SW480 (cell line): Measurements from ENCODE around the gene SLC24A3.

Source experiments
- DNase-seq: peaks from one replicate; pipeline ENCODE4 v3.0.0-alpha.2; 2016; ENCODE audit warnings: low spot score

Gene SLC24A3

GRCh38 chr20:19384940-19385339 is 172.5 kb downstream of the SLC24A3 start:
- no peak for DNase-seq

- DNase-seq = no peak
Observed at GRCh38 chr20:19387251-19387650, 174.8 kb downstream of the SLC24A3 start.

- DNase-seq = no peak
Observed at GRCh38 chr20:19392344-19393130, 180.1 kb downstream of the SLC24A3 start.

GRCh38 chr20:19396460-19397081 is 184.1 kb downstream of the SLC24A3 start:
- no peak for DNase-seq

- DNase-seq = no peak
Observed at GRCh38 chr20:19397226-19397625, 184.8 kb downstream of the SLC24A3 start.

- DNase-seq = no peak
Observed at GRCh38 chr20:19397666-19398065, 185.2 kb downstream of the SLC24A3 start.

- DNase-seq = no peak
Observed at GRCh38 chr20:19401096-19401495, 188.7 kb downstream of the SLC24A3 start.

- no peak for DNase-seq
Observed at GRCh38 chr20:19403549-19403948, 191.1 kb downstream of the SLC24A3 start.

GRCh38 chr20:19404826-19405225 is 192.4 kb downstream of the SLC24A3 start:
- DNase-seq = no peak

GRCh38 chr20:19405958-19406357 is 193.5 kb downstream of the SLC24A3 start:
- DNase-seq = no peak

- DNase-seq = no peak
Observed at GRCh38 chr20:19406381-19406780, 193.9 kb downstream of the SLC24A3 start.

- DNase-seq = no peak
Observed at GRCh38 chr20:19407196-19407595, 194.8 kb downstream of the SLC24A3 start.

GRCh38 chr20:19407736-19408135 is 195.3 kb downstream of the SLC24A3 start:
- no peak for DNase-seq

- DNase-seq = no peak
Observed at GRCh38 chr20:19408971-19409370, 196.5 kb downstream of the SLC24A3 start.

- DNase-seq = no peak
Observed at GRCh38 chr20:19411811-19412210, 199.4 kb downstream of the SLC24A3 start.

- DNase-seq = no peak
Observed at GRCh38 chr20:19412254-19412653, 199.8 kb downstream of the SLC24A3 start.

- DNase-seq = no peak
Observed at GRCh38 chr20:19414600-19414999, 202.2 kb downstream of the SLC24A3 start.

- DNase-seq = no peak
Observed at GRCh38 chr20:19415786-19416185, 203.3 kb downstream of the SLC24A3 start.

GRCh38 chr20:19416627-19417026 is 204.2 kb downstream of the SLC24A3 start:
- no peak for DNase-seq

- DNase-seq = no peak
Observed at GRCh38 chr20:19419396-19419795, 207.0 kb downstream of the SLC24A3 start.

- no peak for DNase-seq
Observed at GRCh38 chr20:19423097-19423899, 210.9 kb downstream of the SLC24A3 start.

GRCh38 chr20:19423900-19424620 is 211.6 kb downstream of the SLC24A3 start:
- no peak for DNase-seq
